Measurements from ENCODE around the gene BMS1.
"Not testable (repeated sequence)": the region's sequence is repeated elsewhere in the genome, so short reads cannot be mapped to it uniquely, and the experiment has no call there.

GRCh38 chr10:42847261-42847660 is 64.7 kb downstream of the BMS1 start:
- not testable (repeated sequence) for TF ChIP-seq CTCF, POLR2A (IDR thresholded peaks at IDR 0.05)
